ENCODE measurements around the gene INSRR.

- TF ChIP-seq YY1 (IDR thresholded peaks at IDR 0.05; ENCODE audit: low read depth) = no peak
- no peak for TF ChIP-seq REST (IDR thresholded peaks at IDR 0.05; ENCODE audit: low read depth)
- TF ChIP-seq, protein P1, sequence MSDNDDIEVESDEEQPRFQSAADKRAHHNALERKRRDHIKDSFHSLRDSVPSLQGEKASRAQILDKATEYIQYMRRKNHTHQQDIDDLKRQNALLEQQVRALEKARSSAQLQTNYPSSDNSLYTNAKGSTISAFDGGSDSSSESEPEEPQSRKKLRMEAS (IDR thresholded peaks at IDR 0.05) = no peak
- no peak for TF ChIP-seq TEAD4 (IDR thresholded peaks at IDR 0.05)
- TF ChIP-seq CREB1 (IDR thresholded peaks at IDR 0.05; ENCODE audit: low read depth) = no peak
- no peak for TF ChIP-seq EGR1 (IDR thresholded peaks at IDR 0.05)
- TF ChIP-seq RAD21 (IDR thresholded peaks at IDR 0.05; ENCODE audit: low read depth) = no peak
Measured at GRCh38 chr1:156881101-156881500, 22.2 kb upstream of the INSRR start.
